ENCODE measurements around the gene KLF15. TPM values are rescaled to one million over a fixed set of nuclear protein-coding genes. Genes with fewer than 3 reads are reported as not detected.

Gene KLF15
- total and polyA plus RNA-seq, 2 experiments from 2014 or later: 3.5 to 19.8 TPM

- TF ChIP-seq ZNF462 (CRISPR knock-in tag; IDR thresholded peaks at IDR 0.05): no peak
- TF ChIP-seq REST (IDR thresholded peaks at IDR 0.05; ENCODE audit: unreplicated experiment): no peak
- TF ChIP-seq ZNF114 (CRISPR knock-in tag; IDR thresholded peaks at IDR 0.05): no peak
- TF ChIP-seq NANOG (IDR thresholded peaks at IDR 0.05; ENCODE audit: borderline replicate concordance): no peak
Measured at GRCh38 chr3:126304704-126305103, 52.5 kb downstream of the KLF15 start (continued).

- no peak overlapping the region for H3K27ac ChIP-seq (ENCODE audit: low read depth)
- ATAC-seq: no peak
- peaks cover 23% of the 10 kb centered on the region for H3K9me3 Mint-ChIP-seq
- no peak overlapping the region for H3K4me3 Mint-ChIP-seq
- H3K27me3 Mint-ChIP-seq (ENCODE audit: insufficient read depth, low read depth, poor library complexity): peaks cover 16% of the 10 kb centered on the region
- H3F3A ChIP-seq (replicated peaks; ENCODE audit: low read depth): no peaks in the 10 kb centered on the region
- H3K27me3 ChIP-seq (ENCODE audit: insufficient read depth): no peaks in the 10 kb centered on the region
- H3K27ac Mint-ChIP-seq: no peak overlapping the region
- no peak overlapping the region for H2AFZ ChIP-seq
- H3K4me1 Mint-ChIP-seq: no peaks in the 10 kb centered on the region; the same call in 1 of the 3 replicates
- DNase-seq (ENCODE audit: low spot score): no peak
- peaks cover 4% of the 10 kb centered on the region; the same call in 2 of the 3 replicates for H3K36me3 Mint-ChIP-seq (ENCODE audit: low read depth)
- no peaks in the 10 kb centered on the region for H3K79me2 ChIP-seq (replicated peaks; ENCODE audit: insufficient read depth)
- H4K20me1 ChIP-seq (replicated peaks; ENCODE audit: insufficient read depth): no peaks in the 10 kb centered on the region
- H3K9me2 ChIP-seq (ENCODE audit: insufficient read depth): no peaks in the 10 kb centered on the region
- H3K4me2 ChIP-seq: no peak overlapping the region
- H3K4me1 ChIP-seq (ENCODE audit: insufficient read depth): no peaks in the 10 kb centered on the region
- 0 out of 2 replicates have a peak, but pooled peaks cover 7% of the 10 kb centered on the region for H3K36me3 ChIP-seq (ENCODE audit: insufficient read depth)
- no peak overlapping the region for H3K4me3 ChIP-seq
- no peak for TF ChIP-seq STAT1 (IDR thresholded peaks at IDR 0.05; ENCODE audit: unreplicated experiment)
- TF ChIP-seq EZH2 (IDR thresholded peaks at IDR 0.05; ENCODE audit: low read depth, unreplicated experiment): no peak
- TF ChIP-seq REST (IDR thresholded peaks at IDR 0.05; ENCODE audit: unreplicated experiment): no peak
- no peak for TF ChIP-seq EZH2phosphoT487 (IDR thresholded peaks at IDR 0.05; ENCODE audit: unreplicated experiment)
- no peak for TF ChIP-seq NANOG (IDR thresholded peaks at IDR 0.05; ENCODE audit: borderline replicate concordance)
- TF ChIP-seq ETS1 (IDR thresholded peaks at IDR 0.05): no peak
Measured at GRCh38 chr3:126304291-126304690, 52.9 kb downstream of the KLF15 start.
